GM19193 (cell line): Measurements from ENCODE around the gene OLR1.

ENCODE experiments used
- POLR2A ChIP-seq: IDR thresholded peaks from 4 replicates; pipeline ENCODE4 v1.6.1; 2011; ENCODE audit not compliant: insufficient read depth, insufficient read length; ENCODE audit errors: extremely low read depth

The OLR1 gene

GRCh38 chr12:10196210-10196609 is 24.3 kb upstream of the OLR1 start:
- no peak for TF ChIP-seq POLR2A

GRCh38 chr12:10194160-10194670 is 22.3 kb upstream of the OLR1 start:
- TF ChIP-seq POLR2A: no peak

GRCh38 chr12:10191865-10192264 is 19.9 kb upstream of the OLR1 start:
- TF ChIP-seq POLR2A: no peak

GRCh38 chr12:10190558-10191388 is 18.8 kb upstream of the OLR1 start:
- TF ChIP-seq POLR2A: no peak

GRCh38 chr12:10189653-10190052 is 17.7 kb upstream of the OLR1 start:
- TF ChIP-seq POLR2A: no peak

GRCh38 chr12:10186299-10186698 is 14.4 kb upstream of the OLR1 start:
- TF ChIP-seq POLR2A: no peak

- no peak for TF ChIP-seq POLR2A
Observed at GRCh38 chr12:10184261-10184843, 12.4 kb upstream of the OLR1 start.

GRCh38 chr12:10182354-10183049 is 10.6 kb upstream of the OLR1 start:
- no peak for TF ChIP-seq POLR2A

- no peak for TF ChIP-seq POLR2A
Observed at GRCh38 chr12:10179776-10180181, 7.8 kb upstream of the OLR1 start.

- TF ChIP-seq POLR2A: no peak
Observed at GRCh38 chr12:10178821-10179220, 6.9 kb upstream of the OLR1 start, which contains the start of gene TMEM52B. Gene TMEM52B (plus strand): TSS chr12:10179032. CDS start chr12:10179575, 543 bp downstream.

GRCh38 chr12:10175846-10176636 is 4.1 kb upstream of the OLR1 start:
- no peak for TF ChIP-seq POLR2A

GRCh38 chr12:10174986-10175614 is 3.2 kb upstream of the OLR1 start:
- no peak for TF ChIP-seq POLR2A

GRCh38 chr12:10170216-10170615 is 1.7 kb downstream of the OLR1 start:
- no peak for TF ChIP-seq POLR2A

GRCh38 chr12:10169104-10169503 is 2.8 kb downstream of the OLR1 start:
- TF ChIP-seq POLR2A: no peak
